NCI-H187 treated with DMSO at 0.1 percent for 48 hours (cell line): Measurements from ENCODE around the gene GPR176.
"Not testable (repeated sequence)": the region's sequence is repeated elsewhere in the genome, so short reads cannot be mapped to it uniquely, and the experiment has no call there.

Source experiments
- DNase-seq: peaks from one replicate; lab custom pipeline; 2025; lab: John Stamatoyannopoulos, UW

The GPR176 gene

GRCh38 chr15:39856357-39856756 lies 63.7 kb downstream of the GPR176 start:
- DNase-seq: no peak

GRCh38 chr15:39855400-39855799 lies 64.7 kb downstream of the GPR176 start:
- DNase-seq: no peak

GRCh38 chr15:39854161-39854560 lies 65.9 kb downstream of the GPR176 start:
- DNase-seq: no peak

GRCh38 chr15:39852250-39852649 lies 67.8 kb downstream of the GPR176 start:
- no peak for DNase-seq

GRCh38 chr15:39851500-39852092 lies 68.5 kb downstream of the GPR176 start:
- DNase-seq: no peak

GRCh38 chr15:39850436-39850835 lies 69.6 kb downstream of the GPR176 start:
- DNase-seq: no peak

GRCh38 chr15:39846108-39846507 lies 74.0 kb downstream of the GPR176 start:
- DNase-seq: no peak

- no peak for DNase-seq
These were observed 74.5 kb downstream of the GPR176 start for GRCh38 chr15:39845582-39845981.

- DNase-seq: no peak
These were observed 76.5 kb downstream of the GPR176 start for GRCh38 chr15:39843565-39843964.

- no peak for DNase-seq
These were observed 82.6 kb downstream of the GPR176 start for GRCh38 chr15:39837454-39837853.

GRCh38 chr15:39835550-39835949 lies 84.5 kb downstream of the GPR176 start:
- no peak for DNase-seq

GRCh38 chr15:39834256-39834655 lies 85.8 kb downstream of the GPR176 start:
- DNase-seq: no peak

GRCh38 chr15:39833515-39833981 lies 86.5 kb downstream of the GPR176 start:
- no peak for DNase-seq

GRCh38 chr15:39830166-39830565 lies 89.9 kb downstream of the GPR176 start:
- no peak for DNase-seq

GRCh38 chr15:39828374-39828931 lies 91.6 kb downstream of the GPR176 start:
- DNase-seq: no peak

- no peak for DNase-seq
These were observed 93.1 kb downstream of the GPR176 start for GRCh38 chr15:39826975-39827374.

- DNase-seq: no peak
These were observed 96.4 kb downstream of the GPR176 start for GRCh38 chr15:39823634-39824033.

- DNase-seq: no peak
These were observed 99.9 kb downstream of the GPR176 start for GRCh38 chr15:39820050-39820602.

- no peak for DNase-seq
These were observed 100.5 kb downstream of the GPR176 start for GRCh38 chr15:39819533-39819932.

- no peak for DNase-seq
These were observed 102.2 kb downstream of the GPR176 start for GRCh38 chr15:39817892-39818291.

GRCh38 chr15:39814489-39814888 lies 105.6 kb downstream of the GPR176 start:
- DNase-seq: no peak

- DNase-seq: not testable (repeated sequence)
These were observed 107.4 kb downstream of the GPR176 start for GRCh38 chr15:39812651-39813050.

- no peak for DNase-seq
These were observed 111.2 kb downstream of the GPR176 start for GRCh38 chr15:39808909-39809308.

- DNase-seq: no peak
These were observed 112.3 kb downstream of the GPR176 start for GRCh38 chr15:39807791-39808190.
